ENCODE data around the gene MYO7A. TPM values are rescaled to one million over a fixed set of nuclear protein-coding genes. Genes with fewer than 3 reads are reported as not detected.

MYO7A gene
- total and polyA plus RNA-seq, 2 of the 4 experiments (the other 2 are of a cell fraction) = 0.02 TPM; not detected in 1

DNA sequence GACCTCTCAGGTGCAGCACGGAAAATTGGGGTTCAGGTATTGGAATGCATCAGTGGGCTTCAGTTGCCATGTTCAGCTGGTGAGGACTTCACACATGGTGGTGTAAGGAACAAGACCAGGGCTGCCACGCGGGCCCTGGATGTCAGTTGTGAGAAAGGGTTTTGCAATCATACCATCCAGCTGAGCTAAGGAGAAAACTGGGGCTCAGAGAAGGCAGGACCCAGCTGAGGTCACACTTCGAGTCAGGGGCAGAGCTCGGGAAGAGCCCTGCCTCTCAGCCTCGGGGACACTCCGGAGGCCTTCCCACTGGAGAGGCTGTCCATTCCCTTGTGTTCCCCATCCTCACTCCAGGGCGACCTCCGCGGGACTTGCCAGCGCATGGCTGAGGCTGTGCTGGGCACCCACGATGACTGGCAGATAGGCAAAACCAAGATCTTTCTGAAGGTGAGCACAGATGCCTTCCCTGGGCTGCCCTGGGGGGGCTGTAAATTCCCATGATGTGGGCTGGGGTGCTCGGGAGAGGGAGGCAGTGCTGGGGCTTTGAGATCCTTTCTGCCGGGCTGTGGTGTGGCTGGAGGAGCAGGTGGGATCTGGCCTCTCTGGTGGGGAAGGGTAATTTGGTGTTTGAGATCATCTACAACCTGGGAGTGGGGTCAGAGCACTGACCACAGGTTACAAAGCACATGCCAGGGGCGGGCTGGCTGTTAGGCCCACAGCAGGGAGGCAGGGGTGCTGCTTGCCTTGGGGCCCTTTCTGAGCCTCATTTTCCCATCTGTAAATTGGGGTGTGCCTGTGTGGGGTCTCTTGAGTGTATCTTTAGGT is 47.2 kb downstream of the MYO7A start (continued):
- TF ChIP-seq CEBPB (IDR thresholded peaks at IDR 0.05; ENCODE audit: low read depth, low read length) = no peak

DNA sequence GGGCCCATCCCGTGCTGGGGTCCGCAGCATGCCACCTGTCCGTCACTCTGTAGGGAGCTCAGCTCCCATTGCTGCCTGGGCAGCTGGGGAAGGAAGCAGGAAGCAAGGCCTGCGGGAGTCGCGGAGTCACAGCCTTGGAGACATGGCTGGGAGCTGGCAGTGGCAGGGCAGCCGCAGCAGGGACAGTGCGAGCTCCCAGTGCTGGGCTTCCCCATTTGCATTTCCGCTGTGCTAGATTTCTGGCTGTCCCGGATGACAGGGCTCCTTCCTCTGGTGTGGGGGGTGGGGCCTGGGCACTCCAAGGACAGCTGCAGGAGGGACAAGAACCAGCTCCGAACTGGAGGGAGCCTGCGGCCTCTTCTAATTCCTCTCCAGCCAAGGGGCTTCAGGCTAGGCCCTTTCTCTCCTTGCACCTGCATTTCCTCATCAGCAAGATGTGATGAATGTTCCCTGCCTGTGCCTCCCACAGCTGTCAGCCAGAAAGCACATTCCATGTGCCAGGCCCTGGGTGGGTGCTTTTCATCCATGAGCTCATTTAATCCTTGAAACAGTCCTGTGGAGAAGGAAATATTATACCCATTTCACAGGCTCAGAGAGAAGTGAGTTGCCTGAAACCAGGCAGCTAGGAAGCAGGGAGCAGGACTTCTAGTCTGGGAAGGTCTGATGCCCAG is 48.0 kb downstream of the MYO7A start:
- CTCF ChIA-PET = interaction anchor here (1.4 kb wide), 1 partner anchor 49 kb away, joined by 4 read pairs; the partner anchor contains the start of gene MYO7A
- POLR2A ChIA-PET (ENCODE audit: unreplicated experiment) = no interaction called here
- Histone ChIP-seq H3K9me1 (ENCODE audit: insufficient read depth, low read length) (peaks cover 3% of the 10 kb centered on the region; the same call in 1 of the 2 replicates), H3K4me1 (ENCODE audit: control insufficient read depth, insufficient read depth, low read length) (no peaks in the 10 kb centered on the region), H2BK120ac (ENCODE audit: low read depth, low read length) (no peak overlapping the region), H3K27ac (ENCODE audit: insufficient read depth, low read length) (no peak overlapping the region), H3K4me3 (ENCODE audit: insufficient read depth, low read depth, low read length) (no peak overlapping the region), H3K4me2 (ENCODE audit: low read depth, low read length) (no peak overlapping the region), H2AK9ac (replicated peaks; ENCODE audit: low read depth, low read length, poor library complexity) (no peak overlapping the region), H3K4ac (ENCODE audit: low read depth, low read length) (no peak overlapping the region), H4K91ac (ENCODE audit: insufficient read depth, low read depth, low read length) (no peak overlapping the region), H4K8ac (ENCODE audit: low read depth in 2 of 2, low read length in 2 of 2) (no peak overlapping the region), H3K27me3 (ENCODE audit: control insufficient read depth, insufficient read depth, low read length) (peaks cover 31% of the 10 kb centered on the region), H3K9ac (ENCODE audit: low read depth, low read length) (no peak overlapping the region), H3K23ac (ENCODE audit: low read depth, low read length) (no peak overlapping the region), H2AFZ (replicated peaks; ENCODE audit: low read length, poor library complexity) (no peak overlapping the region), H3K79me1 (ENCODE audit: low read depth in 1 of 2, low read length in 2 of 2) (no peaks in the 10 kb centered on the region), H4K20me1 (ENCODE audit: insufficient read depth, low read length) (no peaks in the 10 kb centered on the region), H2BK15ac (ENCODE audit: low read depth, low read length) (no peak overlapping the region), H2BK5ac (ENCODE audit: low read depth, low read length, poor library complexity, severe bottlenecking) (no peak overlapping the region), H2AK5ac (ENCODE audit: low read depth, low read length) (no peak overlapping the region), H3K56ac (ENCODE audit: extremely low read depth, insufficient read depth, low read length) (no peak overlapping the region), H2BK20ac (ENCODE audit: low read depth, low read length) (no peak overlapping the region), H3K14ac (replicated peaks; ENCODE audit: low read depth, low read length) (no peak overlapping the region), H3K18ac (ENCODE audit: low read depth, low read length) (no peak overlapping the region), H4K5ac (ENCODE audit: low read depth, low read length) (no peak overlapping the region), H3K36me3 (ENCODE audit: control insufficient read depth, insufficient read depth, low read length) (no peaks in the 10 kb centered on the region), H3K9me3 (ENCODE audit: control insufficient read depth, insufficient read depth, low read length) (no peaks in the 10 kb centered on the region)
- dilution Hi-C loops (cut with HindIII; ENCODE audit: low sequenced_read_pairs, unreplicated experiment) = no loop called here
- TF ChIP-seq FOS (IDR thresholded peaks at IDR 0.05; ENCODE audit: low read depth, low read length) (no peak), RCOR1 (IDR thresholded peaks at IDR 0.05; ENCODE audit: insufficient replicate concordance, low read length) (no peak), BHLHE40 (IDR thresholded peaks at IDR 0.05; ENCODE audit: low read depth, low read length) (no peak), RFX5 (IDR thresholded peaks at IDR 0.05; ENCODE audit: low read depth, low read length) (no peak), POLR2A (IDR thresholded peaks at IDR 0.05; ENCODE audit: low read depth, low read length) (no peak), SMC3 (IDR thresholded peaks at IDR 0.05; ENCODE audit: low read depth, low read length) (no peak), MXI1 (IDR thresholded peaks at IDR 0.05; ENCODE audit: borderline replicate concordance, low read depth, low read length) (no peak), RAD21 (IDR thresholded peaks at IDR 0.05; ENCODE audit: low read length) (no peak), MAFK (IDR thresholded peaks at IDR 0.05; ENCODE audit: low read depth, low read length) (no peak), CEBPB (IDR thresholded peaks at IDR 0.05; ENCODE audit: low read depth, low read length) (no peak)
- TF ChIP-seq, protein P1, sequence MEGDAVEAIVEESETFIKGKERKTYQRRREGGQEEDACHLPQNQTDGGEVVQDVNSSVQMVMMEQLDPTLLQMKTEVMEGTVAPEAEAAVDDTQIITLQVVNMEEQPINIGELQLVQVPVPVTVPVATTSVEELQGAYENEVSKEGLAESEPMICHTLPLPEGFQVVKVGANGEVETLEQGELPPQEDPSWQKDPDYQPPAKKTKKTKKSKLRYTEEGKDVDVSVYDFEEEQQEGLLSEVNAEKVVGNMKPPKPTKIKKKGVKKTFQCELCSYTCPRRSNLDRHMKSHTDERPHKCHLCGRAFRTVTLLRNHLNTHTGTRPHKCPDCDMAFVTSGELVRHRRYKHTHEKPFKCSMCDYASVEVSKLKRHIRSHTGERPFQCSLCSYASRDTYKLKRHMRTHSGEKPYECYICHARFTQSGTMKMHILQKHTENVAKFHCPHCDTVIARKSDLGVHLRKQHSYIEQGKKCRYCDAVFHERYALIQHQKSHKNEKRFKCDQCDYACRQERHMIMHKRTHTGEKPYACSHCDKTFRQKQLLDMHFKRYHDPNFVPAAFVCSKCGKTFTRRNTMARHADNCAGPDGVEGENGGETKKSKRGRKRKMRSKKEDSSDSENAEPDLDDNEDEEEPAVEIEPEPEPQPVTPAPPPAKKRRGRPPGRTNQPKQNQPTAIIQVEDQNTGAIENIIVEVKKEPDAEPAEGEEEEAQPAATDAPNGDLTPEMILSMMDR (conservative IDR thresholded peaks at IDR 0.05; ENCODE audit: low read depth, low read length) = no peak
- TF ChIP-seq, protein P2, sequence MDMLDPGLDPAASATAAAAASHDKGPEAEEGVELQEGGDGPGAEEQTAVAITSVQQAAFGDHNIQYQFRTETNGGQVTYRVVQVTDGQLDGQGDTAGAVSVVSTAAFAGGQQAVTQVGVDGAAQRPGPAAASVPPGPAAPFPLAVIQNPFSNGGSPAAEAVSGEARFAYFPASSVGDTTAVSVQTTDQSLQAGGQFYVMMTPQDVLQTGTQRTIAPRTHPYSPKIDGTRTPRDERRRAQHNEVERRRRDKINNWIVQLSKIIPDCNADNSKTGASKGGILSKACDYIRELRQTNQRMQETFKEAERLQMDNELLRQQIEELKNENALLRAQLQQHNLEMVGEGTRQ (IDR thresholded peaks at IDR 0.05; ENCODE audit: low read depth, low read length) = no peak
- in situ Hi-C loops (cut with MboI; ENCODE audit: low sequenced_read_pairs) = no loop called here
- no TSS peak for BruUV-seq (replicated peaks)
- 49% methylated on average over 6 of the region's 12 CpGs; no CpG with 5 or more reads in 1 of the 2 experiments for WGBS, 2 experiments (ENCODE audit: extremely low coverage in 2 of 2, insufficient read length in 1 of 2)
- no peak for ATAC-seq (ENCODE audit: low read depth)
- no peak for DNase-seq
- intact Hi-C loops (cut with micrococcal nuclease) = no loop called here
